ENCODE measurements around the gene STAP2. TPM values are rescaled to one million over a fixed set of nuclear protein-coding genes. Genes with fewer than 3 reads are reported as not detected.

The STAP2 gene
- total and polyA plus RNA-seq, 8 donors = 20.7 to 250 (median 43.3) TPM; not detected in 1

- peak in 1 of 2 donors; percentile 9 for DNase-seq
- 87 to 93% (median 90%) methylated on average over 10 to 16 of the region's 16 CpGs for WGBS, 5 donors
- TF ChIP-seq POLR2AphosphoS5 (IDR thresholded peaks at IDR 0.05) (no peak), CTCF (IDR thresholded peaks at IDR 0.05) (no peak), POLR2A (IDR thresholded peaks at IDR 0.05) (no peak), EP300 (IDR thresholded peaks at IDR 0.05) (no peak)
- Histone ChIP-seq H3K4me3 (no peak overlapping the region), H3K4me1 (peaks cover 31 to 48% (median 43%) of the 10 kb centered on the region in 4 donors), H3K27me3 (no peaks in the 10 kb centered on the region), H3K27ac (no peak overlapping the region), H3K36me3 (peaks cover 43 to 56% (median 53%) of the 10 kb centered on the region in 4 donors), H3K9me3 (no peaks in the 10 kb centered on the region)
- intact Hi-C loops (cut with DNase I; ENCODE audit: low total_unique reads) = no loop called here
Observed at GRCh38 chr19:4366666-4367335, 28.2 kb upstream of the STAP2 start.

GRCh38 chr19:4365791-4366665 lies 27.4 kb upstream of the STAP2 start:
- Histone ChIP-seq H3K4me3 (no peak overlapping the region), H3K27ac (peak overlapping the region in 1 of 5 donors; percentile 2), H3K4me1 (peaks cover 31 to 48% (median 39%) of the 10 kb centered on the region in 4 donors), H3K27me3 (no peaks in the 10 kb centered on the region), H3K36me3 (peaks cover 51 to 64% (median 61%) of the 10 kb centered on the region in 4 donors), H3K9me3 (no peaks in the 10 kb centered on the region)
- peak in 1 of 2 donors; percentile 8 for DNase-seq
- WGBS, 5 donors = 85 to 95% (median 91%) methylated on average over 6 to 19 of the region's 19 CpGs
- TF ChIP-seq EP300 (IDR thresholded peaks at IDR 0.05) = no peak
- no peak for TF ChIP-seq POLR2AphosphoS5 (IDR thresholded peaks at IDR 0.05)
- TF ChIP-seq CTCF (IDR thresholded peaks at IDR 0.05) = no peak
- intact Hi-C loops (cut with DNase I; ENCODE audit: low total_unique reads) = no loop called here

- H3K36me3 ChIP-seq = peaks cover 58 to 71% (median 68%) of the 10 kb centered on the region in 4 donors
- no peaks in the 10 kb centered on the region for H3K27me3 ChIP-seq
- no peak overlapping the region for H3K27ac ChIP-seq
- TF ChIP-seq POLR2AphosphoS5 (IDR thresholded peaks at IDR 0.05) = no peak
- no peak for TF ChIP-seq POLR2A (IDR thresholded peaks at IDR 0.05)
- no peak for TF ChIP-seq CTCF (IDR thresholded peaks at IDR 0.05)
- no peak for TF ChIP-seq EP300 (IDR thresholded peaks at IDR 0.05)
- peak; percentile 50 to 56 for DNase-seq
- H3K9me3 ChIP-seq = no peaks in the 10 kb centered on the region
- H3K4me3 ChIP-seq = no peak overlapping the region
- H3K4me1 ChIP-seq = peaks cover 27 to 48% (median 39%) of the 10 kb centered on the region in 4 donors
- 71 to 81% (median 76%) methylated on average over 3 to 16 of the region's 16 CpGs for WGBS, 5 donors
- intact Hi-C loops (cut with DNase I; ENCODE audit: low total_unique reads) = no loop called here
Observed at GRCh38 chr19:4365341-4365740, 26.7 kb upstream of the STAP2 start.

GRCh38 chr19:4363571-4364304 lies 25.1 kb upstream of the STAP2 start:
- WGBS, 5 donors = 91 to 94% (median 92%) methylated on average over 17 to 26 of the region's 26 CpGs
- Histone ChIP-seq H3K9me3 (no peaks in the 10 kb centered on the region), H3K36me3 (peaks cover 63 to 87% (median 84%) of the 10 kb centered on the region in 4 donors), H3K27me3 (no peaks in the 10 kb centered on the region), H3K27ac (peak overlapping the region in 1 of 5 donors; percentile 5), H3K4me1 (peaks cover 11 to 40% (median 32%) of the 10 kb centered on the region in 4 donors), H3K4me3 (no peak overlapping the region)
- DNase-seq = no peak
- intact Hi-C loops (cut with DNase I; ENCODE audit: low total_unique reads) = no loop called here
- TF ChIP-seq POLR2AphosphoS5 (IDR thresholded peaks at IDR 0.05) = no peak

Data from stomach (tissue), 9 donors.